Activated T-helper 1 cell treated with Interleukin-2 at 50 U/mL for 16 hours (primary cell): ENCODE measurements around the gene IRF4.
"Not testable (repeated sequence)": the region's sequence is repeated elsewhere in the genome, so short reads cannot be mapped to it uniquely, and the experiment has no call there.

Experiments used
- DNase-seq: peaks from one replicate; pipeline ENCODE4 v3.0.0-alpha.2; 2020; ENCODE audit warnings: low read depth

The IRF4 gene

GRCh38 chr6:422433-423054 lies 31.0 kb downstream of the IRF4 start:
- no peak for DNase-seq

DNA sequence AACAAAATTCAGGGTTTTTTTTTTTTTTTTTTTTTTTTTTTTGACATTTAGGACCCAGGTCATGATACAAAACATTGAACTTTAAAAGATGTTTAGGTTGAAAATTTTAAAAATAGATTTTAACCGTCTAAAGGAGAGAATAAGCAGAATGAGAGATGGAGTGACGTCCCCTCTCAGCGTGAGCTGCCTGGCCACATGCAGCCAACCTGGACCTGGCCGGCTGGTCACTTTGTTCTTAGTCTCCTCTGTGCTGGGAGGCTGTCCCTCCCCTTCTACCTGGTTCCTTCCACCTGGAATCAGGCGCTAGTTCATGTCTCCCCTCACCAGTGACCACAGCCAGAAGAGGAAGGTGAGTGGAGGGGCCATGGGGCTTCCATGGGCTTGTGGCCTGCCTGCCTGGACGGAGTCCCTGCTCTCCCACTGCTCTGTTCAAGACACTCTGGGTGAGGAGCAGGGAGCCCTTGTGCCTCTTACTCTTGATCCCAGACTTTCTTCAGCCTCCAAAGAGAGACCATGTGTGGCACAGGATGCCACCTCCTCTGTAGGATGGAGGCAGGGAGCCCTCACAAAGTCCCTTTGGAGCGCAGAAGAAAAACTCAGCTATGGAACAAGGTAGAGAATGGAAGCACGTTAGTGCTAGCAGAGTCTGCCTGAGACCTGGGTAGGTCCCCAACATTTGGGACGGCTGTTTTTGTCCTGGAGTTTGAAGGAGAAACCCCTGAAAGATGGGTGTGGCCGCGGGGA lies 31.7 kb downstream of the IRF4 start:
- no peak for DNase-seq

DNA sequence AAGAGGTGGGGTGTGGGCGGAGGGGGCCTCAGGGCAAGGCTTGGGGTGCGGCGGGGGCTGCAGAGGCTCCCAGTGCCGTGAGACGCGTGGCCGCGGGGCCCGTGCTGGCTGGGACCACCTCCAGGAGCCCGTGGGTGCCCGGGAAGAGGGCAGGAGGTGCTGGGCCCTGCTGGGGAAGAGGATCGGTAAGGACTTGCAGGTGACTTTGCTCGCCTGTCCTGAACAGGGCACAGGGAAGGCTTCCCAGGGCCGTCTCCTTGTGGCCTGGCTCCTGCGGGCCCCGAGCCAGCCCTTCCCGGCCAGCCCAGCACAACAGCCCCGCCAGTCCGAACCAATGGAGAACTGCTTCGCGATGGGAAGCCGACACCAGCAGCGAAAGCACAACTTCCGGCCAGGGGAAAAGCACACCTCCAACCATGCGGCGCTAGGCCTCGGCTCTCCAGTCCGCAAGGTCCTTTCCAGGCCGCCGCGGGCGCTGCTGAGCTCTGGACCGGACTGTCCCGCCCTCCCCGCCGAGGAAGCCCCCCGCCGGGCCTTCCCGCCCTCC lies 32.3 kb downstream of the IRF4 start:
- no peak for DNase-seq

GRCh38 chr6:424741-425417 lies 33.3 kb downstream of the IRF4 start:
- DNase-seq = no peak

GRCh38 chr6:425418-425788 lies 33.9 kb downstream of the IRF4 start:
- DNase-seq = not testable (repeated sequence)

DNA sequence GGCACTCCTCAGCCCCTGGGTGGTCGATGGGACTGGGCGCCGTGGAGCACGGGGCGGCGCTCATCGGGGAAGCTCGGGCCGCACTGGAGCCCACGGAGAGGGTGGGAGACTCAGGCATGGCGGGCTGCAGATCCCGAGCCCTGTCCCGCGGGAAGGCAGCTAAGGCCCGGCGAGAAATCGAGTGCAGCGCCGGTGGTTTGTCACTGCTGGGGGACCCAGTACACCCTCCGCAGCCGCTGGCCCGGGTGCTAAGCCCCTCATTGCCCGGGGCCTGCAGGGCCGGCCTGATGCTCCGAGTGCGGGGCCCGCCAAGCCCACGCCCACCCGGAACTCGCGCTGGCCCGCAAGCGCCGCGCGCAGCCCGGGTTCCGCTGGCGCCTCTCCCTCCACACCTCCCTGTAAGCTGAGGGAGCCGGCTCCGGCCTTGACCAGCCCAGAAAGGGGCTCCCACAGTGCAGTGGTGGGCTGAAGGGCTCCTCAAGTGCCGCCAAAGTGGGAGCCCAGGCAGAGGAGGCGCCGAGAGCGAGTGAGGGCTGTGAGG lies 34.7 kb downstream of the IRF4 start:
- not testable (repeated sequence) for DNase-seq

DNA sequence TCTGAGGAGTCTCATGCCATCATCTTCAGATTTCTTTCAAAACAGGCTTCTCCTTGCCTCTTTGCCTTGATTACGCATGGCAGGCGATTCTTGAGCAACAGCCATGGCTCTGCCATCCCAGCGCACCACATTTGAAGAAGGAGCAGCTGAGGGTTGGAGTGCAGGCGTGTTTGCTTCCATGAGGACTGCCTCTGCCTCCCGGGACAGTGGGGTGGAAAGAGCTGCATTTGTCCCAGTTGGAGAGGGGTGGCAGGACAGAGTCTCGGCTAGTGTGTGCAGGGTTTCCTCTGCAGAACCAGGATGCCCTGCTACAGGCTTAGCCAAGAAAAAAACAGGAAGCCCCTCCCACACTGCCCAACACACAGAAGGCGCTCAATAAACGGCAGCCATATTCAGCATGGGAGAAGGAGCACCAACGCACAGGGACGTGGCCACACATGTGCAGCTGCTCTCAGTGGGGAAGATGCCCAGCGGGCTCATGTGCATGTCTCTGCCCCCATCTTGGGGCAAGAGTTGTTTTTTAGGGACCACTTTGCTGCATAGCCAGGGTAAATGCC lies 36.6 kb downstream of the IRF4 start:
- DNase-seq = no peak

GRCh38 chr6:429515-430121 lies 38.1 kb downstream of the IRF4 start:
- no peak for DNase-seq

- no peak for DNase-seq
Observed at GRCh38 chr6:431504-431903, 40.0 kb downstream of the IRF4 start.

- DNase-seq = no peak
Observed at GRCh38 chr6:431986-432385, 40.4 kb downstream of the IRF4 start.

GRCh38 chr6:434051-434705 lies 42.6 kb downstream of the IRF4 start:
- DNase-seq = no peak

- no peak for DNase-seq
Observed at GRCh38 chr6:435441-436307, 44.1 kb downstream of the IRF4 start.

- DNase-seq = no peak
Observed at GRCh38 chr6:436308-437036, 44.9 kb downstream of the IRF4 start.

- DNase-seq = no peak
Observed at GRCh38 chr6:437037-437392, 45.5 kb downstream of the IRF4 start.

- no peak for DNase-seq
Observed at GRCh38 chr6:438634-439170, 47.1 kb downstream of the IRF4 start.

DNA sequence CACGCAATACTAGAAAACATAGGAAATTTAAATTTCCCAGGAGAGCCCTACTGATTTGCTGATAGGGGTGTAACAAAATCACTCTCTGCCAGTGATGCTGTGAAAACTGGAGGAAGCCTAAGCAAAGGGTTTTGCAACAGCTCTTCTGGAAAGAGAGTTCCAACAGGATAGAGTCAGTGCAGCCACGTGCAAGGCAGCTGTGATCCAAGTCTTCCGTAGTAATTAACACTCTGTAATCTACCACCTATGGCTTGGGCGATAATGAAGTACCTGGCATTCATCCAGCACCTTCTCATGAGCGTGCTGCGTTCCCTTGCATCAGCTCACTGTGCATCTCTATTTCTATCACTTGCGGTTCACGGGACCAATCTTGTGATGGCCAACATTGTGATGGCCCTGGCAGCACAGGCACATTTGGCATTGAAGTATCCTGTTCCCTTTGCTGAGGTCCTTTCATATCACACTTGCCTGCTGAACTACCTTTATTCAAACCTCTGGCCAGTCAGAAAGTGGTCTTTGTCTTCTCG lies 48.2 kb downstream of the IRF4 start:
- DNase-seq = no peak

GRCh38 chr6:441126-441920 lies 49.8 kb downstream of the IRF4 start:
- DNase-seq = no peak

- DNase-seq = no peak
Observed at GRCh38 chr6:443621-444159, 52.1 kb downstream of the IRF4 start.
